BJ (cell line): ENCODE results near the gene GTF2A1. TPM values are rescaled to one million over a fixed set of nuclear protein-coding genes. Genes with fewer than 3 reads are reported as not detected.

Experiments used
- CTCF ChIA-PET: fragments of 350-600 bp; formaldehyde crosslinking; extraction: SDS; loops from one replicate; lab custom pipeline; 2021; ENCODE audit warnings: antibody characterized with exemption, inconsistent platforms; lab: Yijun Ruan, JAX
- POLR2A ChIA-PET: fragments of 300-600 bp; sonication (Branson Sonifier 250); formaldehyde crosslinking; extraction: SDS; loops from one replicate; lab custom pipeline; 2021; ENCODE audit warnings: antibody characterized with exemption; lab: Charles Lee
- DNase-seq: peaks from one replicate; pipeline ENCODE4 v3.0.0-alpha.2; 2011; ENCODE audit warnings: low read depth
- H3K27me3 ChIP-seq: 2 replicates; pipeline ENCODE4 v1.6.0; 2011; ENCODE audit warnings: low read length; ENCODE audit not compliant: control insufficient read depth, insufficient read depth
- H3K36me3 ChIP-seq: 2 replicates; pipeline ENCODE4 v1.5.1; 2011; ENCODE audit warnings: low read length; ENCODE audit not compliant: control insufficient read depth, insufficient read depth
- H3K4me3 ChIP-seq: 2 replicates; pipeline ENCODE4 v1.5.1; 2011; ENCODE audit warnings: low read depth, mild to moderate bottlenecking, control low read depth, low read length
- polyA plus RNA-seq: library from polyadenylated mRNA; depleted of rRNA; stranded (reverse); fragments of >200 nt; gene quantifications from 2 replicates; pipeline ENCODE4 v1.2.3, GENCODE V29; 2011
- TF ChIP-seq, protein P1 (sequence below): IDR thresholded peaks from 2 replicates; pipeline ENCODE4 v1.5.1; 2011; ENCODE audit warnings: low read depth, mild to moderate bottlenecking, control low read depth, inconsistent platforms, low read length, moderate library complexity; ENCODE audit not compliant: insufficient read depth

Gene GTF2A1
- polyA plus RNA-seq, 1 experiment = 25.7 TPM

DNA sequence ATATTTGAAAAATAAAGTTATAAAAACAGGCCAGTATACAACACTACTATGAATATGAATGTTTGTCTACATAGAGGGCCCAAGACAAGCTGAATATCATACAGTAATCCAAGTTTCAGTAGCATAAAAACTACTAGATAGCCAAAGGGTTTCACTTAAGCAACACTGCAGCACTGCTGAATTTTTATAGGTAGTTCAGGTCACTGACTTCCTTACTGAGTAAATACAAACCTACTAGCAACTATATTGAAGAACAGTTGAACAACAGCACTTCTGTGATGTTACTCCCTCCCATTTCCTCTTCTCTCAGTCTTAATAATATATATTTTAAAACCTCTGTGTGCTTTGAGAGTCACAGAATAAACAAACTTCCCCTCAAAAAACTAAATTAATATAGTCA lies 42.7 kb downstream of the GTF2A1 start:
- POLR2A ChIA-PET = no interaction called here
- DNase-seq = no peak

DNA sequence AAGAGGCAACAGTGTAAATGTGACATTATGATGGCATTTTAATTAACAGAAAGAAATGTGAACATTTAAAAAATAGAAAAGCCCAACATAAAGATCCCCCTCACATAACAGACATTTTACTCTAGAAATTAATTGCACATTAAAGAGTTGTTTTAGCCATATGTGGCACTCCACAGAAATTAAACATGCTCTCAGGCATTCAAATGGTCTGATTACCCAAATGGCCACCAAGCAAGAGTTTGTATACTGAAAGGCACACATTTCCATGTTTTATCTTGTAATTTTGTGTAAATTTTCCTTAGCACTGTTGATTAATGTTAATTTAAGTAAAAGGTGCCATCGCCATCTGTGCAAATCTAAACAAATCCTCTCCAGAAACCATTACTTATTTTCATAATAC lies 43.5 kb downstream of the GTF2A1 start:
- H3K36me3 ChIP-seq = no peaks in the 10 kb centered on the region; the same call in 1 of the 2 replicates
- CTCF ChIA-PET = interaction anchor here (1.0 kb wide), 1 partner anchor 16 kb away, joined by 3 read pairs; no protein-coding TSS in a partner anchor
- H3K4me3 ChIP-seq = no peak overlapping the region
- POLR2A ChIA-PET = no interaction called here
- no peak for DNase-seq
- TF ChIP-seq, protein P1, sequence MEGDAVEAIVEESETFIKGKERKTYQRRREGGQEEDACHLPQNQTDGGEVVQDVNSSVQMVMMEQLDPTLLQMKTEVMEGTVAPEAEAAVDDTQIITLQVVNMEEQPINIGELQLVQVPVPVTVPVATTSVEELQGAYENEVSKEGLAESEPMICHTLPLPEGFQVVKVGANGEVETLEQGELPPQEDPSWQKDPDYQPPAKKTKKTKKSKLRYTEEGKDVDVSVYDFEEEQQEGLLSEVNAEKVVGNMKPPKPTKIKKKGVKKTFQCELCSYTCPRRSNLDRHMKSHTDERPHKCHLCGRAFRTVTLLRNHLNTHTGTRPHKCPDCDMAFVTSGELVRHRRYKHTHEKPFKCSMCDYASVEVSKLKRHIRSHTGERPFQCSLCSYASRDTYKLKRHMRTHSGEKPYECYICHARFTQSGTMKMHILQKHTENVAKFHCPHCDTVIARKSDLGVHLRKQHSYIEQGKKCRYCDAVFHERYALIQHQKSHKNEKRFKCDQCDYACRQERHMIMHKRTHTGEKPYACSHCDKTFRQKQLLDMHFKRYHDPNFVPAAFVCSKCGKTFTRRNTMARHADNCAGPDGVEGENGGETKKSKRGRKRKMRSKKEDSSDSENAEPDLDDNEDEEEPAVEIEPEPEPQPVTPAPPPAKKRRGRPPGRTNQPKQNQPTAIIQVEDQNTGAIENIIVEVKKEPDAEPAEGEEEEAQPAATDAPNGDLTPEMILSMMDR = no peak
- no peaks in the 10 kb centered on the region for H3K27me3 ChIP-seq

More for the DNA sequence above, 42.7 kb downstream of the GTF2A1 start:
- TF ChIP-seq, protein P1 = no peak
- Histone ChIP-seq H3K4me3 (no peak overlapping the region), H3K27me3 (no peaks in the 10 kb centered on the region), H3K36me3 (no peaks in the 10 kb centered on the region; the same call in 1 of the 2 replicates)
- CTCF ChIA-PET = interaction anchor here (0.5 kb wide), 1 partner anchor 202 kb away, joined by 3 read pairs; no protein-coding TSS in a partner anchor

DNA sequence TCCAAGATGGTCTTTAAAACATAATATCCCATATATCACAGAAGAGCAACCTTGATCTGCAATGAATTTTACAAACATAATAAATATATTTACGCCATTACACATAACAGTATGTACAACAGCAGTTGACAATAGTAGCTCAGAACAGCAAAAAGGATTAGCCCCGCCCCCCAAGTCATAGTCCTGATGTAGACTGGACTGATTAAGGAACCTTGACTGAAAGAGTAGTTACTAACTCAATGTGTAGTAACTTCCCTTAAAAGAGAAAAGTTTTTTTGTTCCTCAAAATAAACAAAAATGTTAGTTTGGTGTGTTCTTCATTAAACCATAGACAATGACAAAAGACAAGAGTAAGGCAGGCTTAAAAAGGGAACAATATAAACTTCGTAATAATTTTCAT lies 44.5 kb downstream of the GTF2A1 start:
- TF ChIP-seq, protein P1 = no peak
- no peaks in the 10 kb centered on the region for H3K27me3 ChIP-seq
- ChIA-PET POLR2A (no interaction called here), CTCF (interaction anchor here (1.0 kb wide), 1 partner anchor 15 kb away, joined by 3 read pairs; no protein-coding TSS in a partner anchor)
- H3K36me3 ChIP-seq = no peaks in the 10 kb centered on the region; the same call in 1 of the 2 replicates
- no peak for DNase-seq
- no peak overlapping the region for H3K4me3 ChIP-seq

DNA sequence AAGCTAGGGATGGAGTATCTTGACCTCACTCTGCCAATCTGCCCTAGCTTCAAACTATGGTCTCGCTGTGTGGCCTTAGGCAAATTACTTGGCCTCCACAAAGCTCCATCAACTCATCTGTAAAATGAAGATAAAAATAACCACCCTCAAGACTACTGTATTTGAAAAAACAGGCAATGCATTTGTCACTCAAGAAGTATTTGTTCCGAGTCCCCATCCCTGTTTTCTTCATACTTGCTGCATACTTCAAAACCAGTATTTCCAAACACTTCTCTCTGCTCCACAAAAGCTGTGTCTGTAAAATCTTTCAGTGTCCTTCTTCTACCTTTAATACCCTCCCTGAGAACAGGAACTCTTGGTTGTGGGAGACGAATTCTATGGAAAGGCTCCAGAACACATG lies 47.9 kb downstream of the GTF2A1 start:
- no peak overlapping the region for H3K4me3 ChIP-seq
- ChIA-PET CTCF (interaction anchor here (1.4 to 1.6 kb wide), 2 partner anchors 177 to 185 kb away, joined by 6 to 7 read pairs; no protein-coding TSS in a partner anchor), POLR2A (no interaction called here)
- H3K27me3 ChIP-seq = no peaks in the 10 kb centered on the region
- H3K36me3 ChIP-seq = no peaks in the 10 kb centered on the region; the same call in 1 of the 2 replicates
- DNase-seq = no peak
- TF ChIP-seq, protein P1 = no peak

DNA sequence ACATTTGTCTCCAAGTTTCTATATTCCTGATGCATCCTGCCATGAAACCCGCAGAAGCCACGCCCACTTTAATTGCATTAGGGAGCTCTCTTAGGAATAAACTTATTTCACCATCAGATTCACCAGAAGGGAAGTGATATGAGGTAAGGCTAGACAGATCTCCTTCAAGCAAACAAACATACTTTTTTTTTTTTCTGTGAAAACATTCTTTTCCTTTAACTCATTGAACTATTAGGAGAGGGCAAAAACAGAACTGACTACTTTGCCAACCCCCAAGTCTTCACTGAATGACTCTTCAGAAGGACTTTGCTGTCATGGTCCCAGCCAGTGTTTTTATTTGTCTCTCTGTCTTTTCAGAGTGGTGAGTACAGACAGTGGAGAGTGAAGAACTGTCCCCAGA lies 48.4 kb downstream of the GTF2A1 start:
- TF ChIP-seq, protein P1 = no peak
- POLR2A ChIA-PET = no interaction called here
- H3K36me3 ChIP-seq = no peaks in the 10 kb centered on the region; the same call in 1 of the 2 replicates
- H3K27me3 ChIP-seq = no peaks in the 10 kb centered on the region
- no peak for DNase-seq
- H3K4me3 ChIP-seq = no peak overlapping the region
- CTCF ChIA-PET = interaction anchor here (1.4 to 1.6 kb wide), 3 partner anchors 12 to 184 kb away, joined by 3 to 7 read pairs (median 6); no protein-coding TSS in a partner anchor
